ENCODE results near the gene SEMA6A. TPM values are rescaled to one million over a fixed set of nuclear protein-coding genes. Genes with fewer than 3 reads are reported as not detected.
"Not testable (repeated sequence)": the region's sequence is repeated elsewhere in the genome, so short reads cannot be mapped to it uniquely, and the experiment has no call there.

SEMA6A gene
- total RNA-seq, 1 experiment from 2014 or later = 0.61 TPM

DNA sequence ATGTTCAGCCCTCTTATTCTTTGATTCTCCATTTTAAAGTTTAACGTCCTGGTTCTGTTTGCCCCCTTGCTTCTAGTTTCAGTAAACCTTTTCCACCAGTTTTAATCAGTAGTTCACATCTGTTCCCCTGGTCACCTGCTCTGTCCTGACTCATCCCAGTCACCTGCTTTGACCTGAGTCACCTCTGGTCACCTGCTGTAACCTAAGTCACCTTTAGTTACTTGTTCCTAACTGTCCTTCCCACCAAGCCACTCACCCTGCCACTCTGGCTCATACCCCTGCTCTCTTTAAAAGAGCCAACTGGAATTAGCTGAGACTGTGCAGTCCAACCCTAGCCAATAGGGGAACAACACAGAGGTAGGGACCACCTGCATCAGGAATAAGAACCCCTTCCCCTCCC lies 43.0 kb downstream of the SEMA6A start:
- H3K27me3 ChIP-seq (replicated peaks) = peaks cover 11% of the 10 kb centered on the region
- H3K4me1 ChIP-seq (replicated peaks) = no peaks in the 10 kb centered on the region
- H3K9me3 ChIP-seq (replicated peaks) = no peaks in the 10 kb centered on the region
- no peak overlapping the region for H3K4me3 ChIP-seq
- no peak overlapping the region for H3K27ac ChIP-seq
- no peaks in the 10 kb centered on the region for H3K36me3 ChIP-seq
- no peak for DNase-seq (ENCODE audit: low read depth in 1 of 2, low spot score in 2 of 2)

DNA sequence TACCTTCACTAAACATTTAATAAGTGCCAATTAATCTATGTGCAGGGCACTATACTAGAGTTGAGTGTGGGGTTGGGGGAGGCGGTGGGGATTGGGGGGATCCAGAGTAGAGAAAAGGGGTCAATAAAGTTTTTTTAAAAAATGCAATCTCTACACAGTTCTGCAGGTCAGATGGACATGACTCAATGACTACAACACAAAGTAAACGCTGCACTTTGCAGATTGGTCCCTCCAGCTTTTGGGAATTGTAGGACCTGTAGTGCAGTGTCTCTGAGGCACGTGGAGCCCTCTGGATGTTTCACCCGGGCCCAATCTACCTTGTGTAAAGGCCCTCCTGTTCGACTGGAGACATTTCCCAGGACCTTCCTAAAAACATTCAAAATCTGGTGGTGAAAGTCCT lies 43.5 kb downstream of the SEMA6A start:
- Histone ChIP-seq H3K27me3 (replicated peaks) (peaks cover 11% of the 10 kb centered on the region), H3K4me3 (no peak overlapping the region), H3K4me1 (replicated peaks) (no peaks in the 10 kb centered on the region), H3K27ac (no peak overlapping the region), H3K36me3 (no peaks in the 10 kb centered on the region), H3K9me3 (replicated peaks) (no peaks in the 10 kb centered on the region)
- DNase-seq (ENCODE audit: low read depth in 1 of 2, low spot score in 2 of 2) = no peak

DNA sequence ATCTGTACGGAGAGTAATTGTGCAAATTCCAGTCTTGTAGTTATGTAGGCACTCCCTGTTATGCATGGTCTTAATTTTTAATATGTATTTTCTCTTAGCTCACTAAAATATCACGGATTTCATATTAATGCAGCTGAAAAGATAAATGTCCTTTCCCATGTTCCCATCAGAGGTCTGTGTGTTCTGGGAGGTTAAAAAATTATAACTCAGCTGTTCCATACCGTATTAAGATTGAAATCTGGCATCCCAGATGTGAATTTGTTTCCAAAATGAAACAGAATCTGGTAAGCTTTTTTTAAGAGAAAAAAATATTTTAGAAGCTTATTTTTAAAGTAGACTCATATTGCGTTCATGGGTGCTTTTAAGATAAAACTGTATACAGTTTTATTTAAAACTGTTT lies 44.3 kb downstream of the SEMA6A start:
- Histone ChIP-seq H3K9me3 (replicated peaks) (no peaks in the 10 kb centered on the region), H3K27me3 (replicated peaks) (peaks cover 12% of the 10 kb centered on the region), H3K27ac (no peak overlapping the region), H3K36me3 (no peaks in the 10 kb centered on the region), H3K4me1 (replicated peaks) (no peaks in the 10 kb centered on the region), H3K4me3 (no peak overlapping the region)
- DNase-seq (ENCODE audit: low read depth in 1 of 2, low spot score in 2 of 2) = no peak

DNA sequence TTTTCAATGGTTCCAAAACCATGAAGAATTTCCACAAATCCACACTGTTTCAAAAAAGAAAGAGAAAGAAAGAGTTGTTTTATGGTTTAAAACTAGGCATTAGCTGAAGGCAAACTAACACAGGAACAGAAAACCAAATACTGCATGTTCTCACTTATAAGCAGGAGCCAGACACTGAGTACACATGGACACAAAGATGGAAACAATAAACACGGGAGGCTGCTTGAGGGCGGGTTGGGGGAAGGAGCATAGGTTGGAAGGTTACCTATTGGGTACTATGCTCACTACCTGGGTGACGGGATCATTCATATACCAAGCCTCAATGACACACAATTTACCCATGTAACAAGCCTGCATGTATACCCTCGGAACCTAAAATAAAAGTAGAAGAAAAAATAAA lies 45.0 kb downstream of the SEMA6A start:
- H3K27ac ChIP-seq = no peak overlapping the region
- H3K9me3 ChIP-seq (replicated peaks) = no peaks in the 10 kb centered on the region
- H3K36me3 ChIP-seq = no peaks in the 10 kb centered on the region
- peaks cover 15% of the 10 kb centered on the region for H3K27me3 ChIP-seq (replicated peaks)
- H3K4me1 ChIP-seq (replicated peaks) = no peaks in the 10 kb centered on the region
- no peak overlapping the region for H3K4me3 ChIP-seq
- no peak for DNase-seq (ENCODE audit: low read depth in 1 of 2, low spot score in 2 of 2)

DNA sequence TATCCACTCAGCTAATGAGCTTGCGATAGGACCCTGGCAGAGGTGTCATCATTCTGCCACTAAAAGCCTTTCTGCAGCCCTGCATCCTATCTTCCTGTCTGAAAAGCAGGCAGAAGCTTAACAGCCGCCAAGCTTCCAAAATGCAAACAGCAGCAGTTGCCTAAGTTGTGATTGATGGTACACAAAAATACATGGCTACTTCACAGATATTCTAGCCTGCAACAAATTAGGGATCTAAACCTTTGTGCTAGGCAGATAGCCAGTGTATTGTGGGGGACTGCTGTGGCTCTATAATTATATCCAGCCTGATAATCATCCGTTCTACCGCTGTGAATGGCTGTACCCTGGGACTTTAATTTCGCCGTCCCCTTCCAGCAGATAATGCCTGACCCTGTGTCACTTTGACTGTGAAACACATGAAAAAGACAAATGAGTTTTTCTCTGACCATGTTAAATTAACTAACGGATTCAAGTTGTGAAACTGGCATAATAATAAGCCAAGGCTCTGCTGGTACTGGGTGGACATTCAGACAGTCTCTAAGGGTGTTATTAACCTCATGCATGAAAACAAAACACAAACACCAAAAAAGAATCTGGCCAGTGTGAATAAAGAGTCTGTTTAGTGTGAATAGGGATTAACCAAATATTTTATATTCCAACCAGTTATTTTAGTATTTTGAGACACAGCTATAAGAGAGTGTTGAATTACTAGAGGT lies 45.9 kb downstream of the SEMA6A start:
- no peaks in the 10 kb centered on the region for H3K9me3 ChIP-seq (replicated peaks)
- no peak overlapping the region for H3K27ac ChIP-seq
- no peaks in the 10 kb centered on the region for H3K4me1 ChIP-seq (replicated peaks)
- DNase-seq (ENCODE audit: low read depth in 1 of 2, low spot score in 2 of 2) = no peak
- no peaks in the 10 kb centered on the region for H3K36me3 ChIP-seq
- peaks cover 15% of the 10 kb centered on the region for H3K27me3 ChIP-seq (replicated peaks)
- H3K4me3 ChIP-seq = no peak overlapping the region

DNA sequence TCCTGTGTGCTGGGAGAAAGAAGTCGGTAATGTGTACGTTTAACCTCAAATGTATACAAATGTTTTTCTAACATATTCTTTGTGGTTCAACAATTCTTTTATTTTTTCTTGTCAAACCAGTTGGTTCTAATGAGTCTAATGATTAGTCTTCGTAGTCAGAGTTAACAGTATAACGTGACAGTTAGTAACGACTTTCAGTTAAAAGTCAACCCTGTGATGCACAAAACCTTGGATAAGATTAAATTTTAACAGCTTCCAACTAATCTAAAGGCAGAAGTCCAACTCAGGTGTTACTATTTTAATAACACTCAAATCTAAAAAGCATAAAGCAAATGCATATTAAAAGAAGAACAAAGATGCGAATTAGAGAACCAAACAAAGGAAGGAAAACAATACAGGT lies 47.0 kb downstream of the SEMA6A start:
- DNase-seq (ENCODE audit: low read depth in 1 of 2, low spot score in 2 of 2) = no peak
- Histone ChIP-seq H3K4me3 (no peak overlapping the region), H3K27ac (no peak overlapping the region), H3K36me3 (no peaks in the 10 kb centered on the region), H3K27me3 (replicated peaks) (peaks cover 15% of the 10 kb centered on the region), H3K9me3 (replicated peaks) (no peaks in the 10 kb centered on the region), H3K4me1 (replicated peaks) (no peaks in the 10 kb centered on the region)

DNA sequence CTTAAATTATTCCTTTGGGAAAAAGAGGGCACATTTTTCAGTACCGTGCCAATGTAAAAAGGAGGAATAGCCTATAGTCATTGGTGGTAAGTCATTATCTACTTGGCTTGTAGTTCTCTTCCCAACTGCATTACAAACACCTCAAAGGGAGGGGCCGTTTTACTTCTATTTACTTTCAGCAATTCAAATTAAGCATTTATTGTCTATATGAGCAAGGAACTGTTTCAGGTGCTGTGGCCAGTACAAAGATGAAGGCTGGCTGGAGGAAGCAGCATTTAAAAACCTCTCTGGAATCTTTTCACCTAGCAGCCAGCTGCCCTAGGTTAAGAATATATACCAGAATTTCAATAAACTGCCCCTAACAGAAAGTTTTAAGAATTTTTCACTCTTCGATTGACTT lies 48.9 kb downstream of the SEMA6A start:
- Histone ChIP-seq H3K4me3 (no peak overlapping the region), H3K9me3 (replicated peaks) (no peaks in the 10 kb centered on the region)

DNA sequence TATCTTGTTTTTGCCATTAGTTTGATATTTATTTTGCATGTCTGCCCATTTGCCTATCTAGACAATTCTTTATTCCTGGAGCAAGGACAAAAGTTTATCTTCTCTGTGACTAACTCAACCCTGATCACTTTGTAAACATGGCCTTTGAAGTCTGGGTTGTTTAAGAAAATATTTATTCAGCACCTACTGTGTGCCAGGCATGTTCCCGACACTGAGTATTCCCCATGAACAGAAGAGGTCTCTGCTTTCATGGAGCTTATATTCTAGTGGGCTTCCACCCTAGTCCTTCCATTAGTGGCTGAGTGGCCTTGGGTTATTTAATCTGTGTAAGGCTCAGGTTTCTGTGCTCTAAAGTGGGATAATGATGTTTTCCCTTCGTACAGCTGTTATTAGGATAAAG lies 49.7 kb downstream of the SEMA6A start:
- DNase-seq (ENCODE audit: low read depth in 1 of 2, low spot score in 2 of 2) = no peak
- Histone ChIP-seq H3K4me3 (no peak overlapping the region), H3K27ac (no peak overlapping the region), H3K27me3 (replicated peaks) (peaks cover 15% of the 10 kb centered on the region), H3K4me1 (replicated peaks) (no peaks in the 10 kb centered on the region), H3K9me3 (replicated peaks) (no peaks in the 10 kb centered on the region), H3K36me3 (no peaks in the 10 kb centered on the region)

More for the DNA sequence above, 48.9 kb downstream of the SEMA6A start:
- no peak for DNase-seq (ENCODE audit: low read depth in 1 of 2, low spot score in 2 of 2)
- no peaks in the 10 kb centered on the region for H3K36me3 ChIP-seq
- no peak overlapping the region for H3K27ac ChIP-seq
- peaks cover 15% of the 10 kb centered on the region for H3K27me3 ChIP-seq (replicated peaks)
- H3K4me1 ChIP-seq (replicated peaks) = no peaks in the 10 kb centered on the region

DNA sequence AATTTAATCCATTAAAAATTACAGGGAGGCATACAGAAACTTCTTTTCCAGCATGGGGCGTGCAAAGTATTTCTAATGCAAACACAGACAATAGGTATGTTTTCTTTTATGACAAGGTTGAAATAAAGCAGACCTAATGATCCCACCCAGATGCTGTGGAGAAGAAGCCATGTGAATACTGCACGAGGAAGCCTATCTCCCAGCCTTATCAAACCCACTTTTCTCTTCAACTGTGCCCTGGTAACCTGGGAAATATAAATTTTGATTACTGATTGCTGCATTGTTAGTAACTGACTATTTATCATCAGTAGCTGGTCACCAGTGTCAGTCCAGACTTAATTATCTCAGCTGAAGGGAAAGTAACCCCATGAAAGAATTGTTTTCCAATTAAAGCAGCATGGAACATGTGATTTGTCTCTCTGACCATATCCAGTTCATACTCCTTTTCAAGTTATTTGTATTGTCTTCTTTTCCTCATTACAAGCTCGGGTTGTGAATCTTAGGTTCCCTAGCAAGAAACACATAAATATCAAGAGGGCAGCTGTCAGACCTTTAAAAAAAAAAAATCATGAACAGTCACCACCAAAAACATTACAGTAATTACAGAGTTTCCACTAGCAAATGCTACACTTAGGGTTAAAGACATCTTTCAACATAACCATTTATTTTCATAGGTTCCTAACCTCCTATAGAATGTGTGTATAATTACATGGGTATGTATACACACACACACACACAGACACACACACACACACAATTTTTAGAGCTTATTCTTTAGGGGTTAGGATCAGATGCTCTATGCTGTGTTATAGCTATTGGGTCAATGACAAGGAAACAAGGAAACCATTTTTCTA lies 50.3 kb downstream of the SEMA6A start:
- H3K27me3 ChIP-seq (replicated peaks) = peaks cover 15% of the 10 kb centered on the region
- no peaks in the 10 kb centered on the region for H3K4me1 ChIP-seq (replicated peaks)
- no peak overlapping the region for H3K4me3 ChIP-seq
- H3K36me3 ChIP-seq = no peaks in the 10 kb centered on the region
- no peak overlapping the region for H3K27ac ChIP-seq
- no peak for DNase-seq (ENCODE audit: low read depth in 1 of 2, low spot score in 2 of 2)
- H3K9me3 ChIP-seq (replicated peaks) = no peaks in the 10 kb centered on the region

DNA sequence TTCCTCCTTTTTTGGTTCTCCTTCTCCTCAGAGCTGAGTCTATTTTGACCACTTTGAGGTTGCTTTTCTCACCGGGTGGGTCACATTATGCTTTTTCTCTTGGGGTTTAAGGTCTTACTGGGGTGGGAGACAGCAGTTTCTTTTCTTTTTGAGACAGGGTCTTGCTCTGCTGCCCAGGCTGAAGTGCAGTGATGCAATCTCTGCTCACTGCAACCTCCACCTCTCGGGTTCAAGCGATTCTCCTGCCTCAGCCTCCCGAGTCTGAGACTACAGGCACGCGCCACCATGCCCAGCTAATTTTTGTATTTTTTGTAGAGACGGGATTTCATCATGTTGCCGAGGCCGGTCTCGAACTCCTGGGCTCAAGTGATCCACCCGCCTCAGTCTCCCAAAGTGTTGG lies 51.4 kb downstream of the SEMA6A start:
- H3K36me3 ChIP-seq; H3K27ac ChIP-seq; H3K4me1 ChIP-seq (replicated peaks); DNase-seq (ENCODE audit: low read depth in 1 of 2, low spot score in 2 of 2); H3K9me3 ChIP-seq (replicated peaks); H3K4me3 ChIP-seq: not testable (repeated sequence)
- peaks cover 15% of the 10 kb centered on the region for H3K27me3 ChIP-seq (replicated peaks)

DNA sequence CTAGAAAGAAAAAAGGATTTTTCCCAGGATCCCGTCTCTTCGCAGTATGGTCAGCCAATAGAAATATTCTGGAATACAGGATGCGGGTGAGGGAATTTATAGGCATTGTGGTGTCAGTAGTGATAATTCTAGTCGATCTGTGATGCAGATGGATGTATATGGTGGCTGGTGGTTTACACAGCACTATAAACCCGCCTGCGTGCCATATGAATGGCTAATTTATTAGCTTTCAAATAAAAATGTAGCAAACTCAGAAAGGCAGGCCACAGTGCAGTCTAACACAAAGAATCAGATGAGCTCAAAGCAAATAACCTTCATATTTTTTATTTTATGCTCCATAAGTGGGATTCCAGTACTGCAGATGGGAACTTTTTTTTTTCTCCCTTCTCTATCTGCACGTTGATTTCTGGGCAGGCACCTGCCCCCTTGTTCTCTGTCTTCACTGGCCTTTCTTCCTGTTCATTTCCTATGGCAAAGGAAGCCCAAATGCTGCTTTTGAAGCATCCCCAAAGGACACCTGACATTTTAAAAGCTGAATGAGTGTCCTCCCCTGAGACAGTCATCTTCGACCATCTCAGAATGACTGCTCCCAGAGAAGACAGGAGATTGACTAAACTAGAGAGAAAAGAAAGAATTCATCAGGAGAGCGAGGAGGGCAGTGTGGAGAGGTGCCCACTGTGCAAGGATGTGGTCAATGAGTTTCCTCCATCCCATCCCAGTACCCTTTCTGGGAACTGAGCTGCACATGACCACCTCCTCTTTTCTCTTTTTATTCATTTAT lies 52.1 kb downstream of the SEMA6A start:
- Histone ChIP-seq H3K9me3 (replicated peaks) (no peaks in the 10 kb centered on the region), H3K4me1 (replicated peaks) (no peaks in the 10 kb centered on the region), H3K36me3 (no peaks in the 10 kb centered on the region), H3K27ac (no peak overlapping the region), H3K27me3 (replicated peaks) (peaks cover 14% of the 10 kb centered on the region), H3K4me3 (no peak overlapping the region)
- no peak for DNase-seq (ENCODE audit: low read depth in 1 of 2, low spot score in 2 of 2)

DNA sequence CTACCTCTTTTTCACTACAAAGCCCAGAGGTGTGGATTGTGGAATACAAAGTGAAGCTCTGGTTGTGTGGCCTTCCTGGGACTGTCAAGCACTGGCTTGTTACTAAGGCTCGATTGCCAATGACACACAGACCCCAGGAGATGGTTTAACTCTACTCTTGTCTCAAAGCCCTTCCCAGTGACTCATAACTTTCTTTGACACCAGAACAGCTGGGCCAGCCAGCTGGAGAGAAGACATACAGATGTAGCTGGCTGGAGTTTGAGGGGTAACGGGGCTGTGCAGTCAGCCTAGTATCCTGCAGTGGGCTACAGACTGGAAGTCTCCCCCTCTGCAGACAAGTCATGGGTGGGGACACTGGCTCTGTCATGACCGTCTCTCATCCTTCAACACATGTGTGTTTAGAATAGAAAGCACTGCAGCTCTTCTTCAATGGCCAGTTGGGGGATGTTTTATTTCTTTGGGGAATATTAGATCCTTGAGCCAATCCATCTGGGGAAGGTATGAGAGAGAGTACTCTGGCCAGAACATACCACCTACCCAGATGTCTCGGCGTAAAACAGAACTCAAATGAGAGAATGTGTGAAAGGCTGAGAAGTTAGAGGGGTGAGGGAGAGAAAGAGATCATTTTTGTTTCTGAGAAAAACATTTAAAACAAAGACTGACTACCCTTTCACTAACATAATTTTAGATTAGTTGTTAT lies 53.3 kb downstream of the SEMA6A start:
- Histone ChIP-seq H3K36me3 (no peaks in the 10 kb centered on the region), H3K9me3 (replicated peaks) (no peaks in the 10 kb centered on the region), H3K27me3 (replicated peaks) (0 out of 2 replicates have a peak, but pooled peaks cover 5% of the 10 kb centered on the region), H3K4me1 (replicated peaks) (no peaks in the 10 kb centered on the region), H3K4me3 (no peak overlapping the region), H3K27ac (no peak overlapping the region)
- no peak for DNase-seq (ENCODE audit: low read depth in 1 of 2, low spot score in 2 of 2)

DNA sequence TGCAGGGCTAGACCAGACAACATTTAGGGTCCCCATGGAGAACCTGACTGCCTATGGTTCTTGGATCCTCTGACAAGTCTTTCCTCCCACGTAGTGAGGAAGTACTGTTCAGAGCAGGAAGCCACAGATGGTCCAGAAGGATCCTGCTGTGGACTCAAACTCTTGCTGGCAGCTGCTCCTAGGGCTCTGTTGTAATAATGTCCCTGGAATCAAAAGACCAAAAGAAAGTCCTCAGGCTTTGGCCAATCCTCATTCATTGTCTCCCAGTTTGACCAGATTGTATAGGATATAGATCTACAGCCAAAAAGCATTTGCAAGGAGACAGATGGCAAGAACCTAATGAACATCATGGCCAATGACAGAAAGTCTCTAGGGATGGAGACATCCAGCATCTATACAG lies 53.9 kb downstream of the SEMA6A start:
- no peaks in the 10 kb centered on the region for H3K36me3 ChIP-seq

More for the DNA sequence above, 53.9 kb downstream of the SEMA6A start:
- Histone ChIP-seq H3K27ac (no peak overlapping the region), H3K4me3 (no peak overlapping the region), H3K4me1 (replicated peaks) (no peaks in the 10 kb centered on the region), H3K27me3 (replicated peaks) (0 out of 2 replicates have a peak, but pooled peaks cover 6% of the 10 kb centered on the region), H3K9me3 (replicated peaks) (no peaks in the 10 kb centered on the region)
- no peak for DNase-seq (ENCODE audit: low read depth in 1 of 2, low spot score in 2 of 2)

All from SJSA1 (cell line).